ENCODE data around the gene PBXIP1.

The PBXIP1 gene

GRCh38 chr1:154971341-154971998 lies 15.6 kb upstream of the PBXIP1 start:
- no peak for DNase-seq (ENCODE audit: low read depth)
- H3K4me3 ChIP-seq (ENCODE audit: control insufficient read depth, low read depth, low read length) = peak overlapping the region; percentile 94
- no peak for TF ChIP-seq CTCF (IDR thresholded peaks at IDR 0.05; ENCODE audit: control insufficient read depth, insufficient read depth, low read depth, low read length, missing control alignments)

DNA sequence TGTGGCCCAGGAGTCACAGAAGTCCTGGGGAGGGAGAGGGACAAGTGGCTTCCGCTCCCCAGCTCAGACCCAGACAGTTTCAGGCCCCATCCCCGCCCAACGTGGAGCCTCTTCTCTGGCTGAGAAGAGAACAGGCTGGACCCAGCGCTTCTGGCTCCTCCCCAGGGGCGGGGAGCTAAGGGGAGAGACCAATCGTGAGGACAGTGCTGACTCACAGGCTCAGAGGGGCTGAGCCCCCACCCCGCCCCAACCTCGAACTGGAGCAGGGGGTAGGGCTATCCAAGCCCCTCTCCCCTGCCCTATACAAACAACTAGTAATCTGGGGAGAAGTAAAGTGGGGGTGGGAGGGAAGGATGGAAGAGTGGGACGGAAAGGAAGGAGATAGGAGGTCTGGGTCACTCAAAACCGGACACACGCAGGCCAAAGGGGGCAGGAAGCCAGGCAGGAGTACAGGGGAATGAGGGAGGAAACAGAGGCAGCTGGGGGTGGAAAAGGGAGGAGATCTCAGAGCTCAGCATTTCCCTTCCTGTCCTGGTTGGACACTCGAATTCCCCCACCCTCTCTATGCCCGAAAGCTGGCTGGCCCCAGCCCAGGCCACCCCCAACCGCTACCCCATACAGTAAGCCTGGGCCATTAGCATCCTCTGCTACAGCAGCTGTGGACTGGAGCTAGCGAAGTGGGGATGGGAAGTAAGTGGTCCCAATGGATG lies 14.9 kb upstream of the PBXIP1 start, which contains the start of gene SHC1:
TSS of gene SHC1 (minus strand) at position 117 of the 710 bp plus-strand sequence. CDS start 221 bp downstream, outside the sequence.
- DNase-seq (ENCODE audit: low read depth) = peak; percentile 63

GRCh38 chr1:154969860-154970452 lies 14.1 kb upstream of the PBXIP1 start:
- DNase-seq (ENCODE audit: low read depth) = no peak
- peak overlapping the region; percentile 94 for H3K4me3 ChIP-seq (ENCODE audit: control insufficient read depth, low read depth, low read length)
- TF ChIP-seq CTCF (IDR thresholded peaks at IDR 0.05; ENCODE audit: control insufficient read depth, insufficient read depth, low read depth, low read length, missing control alignments) = no peak

More for the DNA sequence above, 14.9 kb upstream of the PBXIP1 start, which contains the start of gene SHC1:
- no peak for TF ChIP-seq CTCF (IDR thresholded peaks at IDR 0.05; ENCODE audit: control insufficient read depth, insufficient read depth, low read depth, low read length, missing control alignments)
- peak within 1 kb of the TSS; percentile 94 for H3K4me3 ChIP-seq (ENCODE audit: control insufficient read depth, low read depth, low read length)

DNA sequence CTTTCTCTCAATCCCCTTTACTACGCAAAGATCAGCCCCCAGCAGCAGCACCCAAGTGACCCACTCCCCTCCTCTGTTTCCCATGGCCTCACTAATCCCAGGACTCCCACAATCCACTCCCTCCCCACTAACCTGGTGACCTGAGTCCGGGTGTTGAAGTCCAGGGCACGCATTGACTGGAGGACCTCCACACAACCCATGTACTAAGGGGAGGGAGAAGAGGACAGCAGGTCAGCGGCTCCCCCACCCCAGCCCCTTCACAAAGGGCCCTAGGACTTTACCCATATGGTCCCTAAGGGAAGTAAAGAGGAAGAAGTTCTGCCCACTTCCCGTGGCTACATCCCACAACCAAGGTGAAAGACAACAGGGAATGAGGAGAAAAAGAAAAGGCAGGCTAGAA lies 13.3 kb upstream of the PBXIP1 start:
- TF ChIP-seq CTCF (IDR thresholded peaks at IDR 0.05; ENCODE audit: control insufficient read depth, insufficient read depth, low read depth, low read length, missing control alignments) = no peak
- peak overlapping the region; percentile 94 for H3K4me3 ChIP-seq (ENCODE audit: control insufficient read depth, low read depth, low read length)
- DNase-seq (ENCODE audit: low read depth) = no peak

GRCh38 chr1:154968731-154969130 lies 12.8 kb upstream of the PBXIP1 start:
- no peak for TF ChIP-seq CTCF (IDR thresholded peaks at IDR 0.05; ENCODE audit: control insufficient read depth, insufficient read depth, low read depth, low read length, missing control alignments)
- no peak for DNase-seq (ENCODE audit: low read depth)
- peak overlapping the region; percentile 94 for H3K4me3 ChIP-seq (ENCODE audit: control insufficient read depth, low read depth, low read length)

- TF ChIP-seq CTCF (IDR thresholded peaks at IDR 0.05; ENCODE audit: control insufficient read depth, insufficient read depth, low read depth, low read length, missing control alignments) = no peak
- DNase-seq (ENCODE audit: low read depth) = no peak
- no peak overlapping the region; the same call in 1 of the 2 replicates for H3K4me3 ChIP-seq (ENCODE audit: control insufficient read depth, low read depth, low read length)
These were observed 11.5 kb upstream of the PBXIP1 start for GRCh38 chr1:154967331-154967950.

Data from AG09309 (cell line).